ENCODE measurements around the gene NUP210L. TPM values are rescaled to one million over a fixed set of nuclear protein-coding genes. Genes with fewer than 3 reads are reported as not detected.

Gene NUP210L
- total and polyA plus RNA-seq, 2 of the 13 experiments (the other 11 are each of a cell fraction or from before 2014, with no cell fraction given) = not detected

GRCh38 chr1:154171880-154172279 lies 17.0 kb upstream of the NUP210L start:
- Histone ChIP-seq H3K9ac (ENCODE audit: insufficient read depth, low read depth, low read length) (no peak overlapping the region), H2AFZ (ENCODE audit: low read length) (no peak overlapping the region), H3K4me1 (ENCODE audit: insufficient read depth, low read length) (no peaks in the 10 kb centered on the region), H3K27ac (ENCODE audit: extremely low read length, insufficient read depth, low read length) (no peak overlapping the region), H3K36me3 (replicated peaks in 1 of 2; ENCODE audit: control insufficient read depth in 1 of 2, insufficient read depth in 2 of 2, low read length in 2 of 2) (peaks cover 35 to 79% of the 10 kb centered on the region in 2 experiments), H3K27me3 (ENCODE audit: control insufficient read depth in 1 of 2, insufficient read depth in 2 of 2, low read length in 2 of 2) (no peaks in the 10 kb centered on the region), H3K9me3 (ENCODE audit: low read length) (no peaks in the 10 kb centered on the region), H3K4me3 (replicated peaks in 1 of 3; ENCODE audit: insufficient read depth in 1 of 3, low read depth in 2 of 3, low read length in 3 of 3) (no peak overlapping the region), H3K4me2 (ENCODE audit: low read depth, low read length) (no peak overlapping the region), H3K79me2 (ENCODE audit: insufficient read depth, low read length) (peaks cover 21% of the 10 kb centered on the region), H4K20me1 (ENCODE audit: insufficient read depth, low read length) (no peaks in the 10 kb centered on the region; the same call in 1 of the 2 replicates)
- POLR2A ChIA-PET = no interaction called here
- no peak for TF ChIP-seq RERE (CRISPR knock-in tag; IDR thresholded peaks at IDR 0.05; ENCODE audit: low read depth)
- no peak for TF ChIP-seq TARDBP (CRISPR knock-in tag; IDR thresholded peaks at IDR 0.05)
- intact Hi-C loops (cut with micrococcal nuclease; ENCODE audit: unreplicated experiment) = no loop called here
- CTCF ChIA-PET (ENCODE audit: low intra/inter-chr PET ratio, low total read pairs) = no interaction called here
- no peak for DNase-seq (ENCODE audit: low spot score)
- WGBS (ENCODE audit: low lambda C conversion rate) = 99% methylated on average over 5 of the region's 5 CpGs
- in situ Hi-C loops (cut with HindIII; ENCODE audit: extremely low pct_ligation_motif_present, low pct_unique_long_range_greater_than_20kb) = no loop called here
- no peak for FAIRE-seq
- ATAC-seq = no peak
- BruUV-seq (replicated peaks) = no TSS peak

GRCh38 chr1:154171223-154171583 lies 16.3 kb upstream of the NUP210L start:
- ATAC-seq (no peak), FAIRE-seq (no peak), DNase-seq (ENCODE audit: low spot score) (no peak)
- H3K4me1 ChIP-seq (ENCODE audit: insufficient read depth, low read length) = no peaks in the 10 kb centered on the region
- H3K4me3 ChIP-seq (replicated peaks in 1 of 3; ENCODE audit: insufficient read depth in 1 of 3, low read depth in 2 of 3, low read length in 3 of 3) = no peak overlapping the region
- no peaks in the 10 kb centered on the region for H3K27me3 ChIP-seq (ENCODE audit: control insufficient read depth in 1 of 2, insufficient read depth in 2 of 2, low read length in 2 of 2)
- POLR2A ChIA-PET = no interaction called here
- in situ Hi-C loops (cut with HindIII; ENCODE audit: extremely low pct_ligation_motif_present, low pct_unique_long_range_greater_than_20kb) (no loop called here), intact Hi-C loops (cut with micrococcal nuclease; ENCODE audit: unreplicated experiment) (no loop called here)
- no peak overlapping the region for H3K27ac ChIP-seq (ENCODE audit: extremely low read length, insufficient read depth, low read length)
- peaks cover 35 to 81% of the 10 kb centered on the region in 2 experiments for H3K36me3 ChIP-seq (replicated peaks in 1 of 2; ENCODE audit: control insufficient read depth in 1 of 2, insufficient read depth in 2 of 2, low read length in 2 of 2)
- WGBS (ENCODE audit: low lambda C conversion rate) = 98% methylated on average over 4 of the region's 4 CpGs
- TF ChIP-seq HNF1A (IDR thresholded peaks at IDR 0.05; ENCODE audit: low read depth) = no peak
- no peak for TF ChIP-seq HNF1A (CRISPR knock-in tag; IDR thresholded peaks at IDR 0.05; ENCODE audit: borderline replicate concordance)
- no peak for TF ChIP-seq FOSL2 (CRISPR knock-in tag; IDR thresholded peaks at IDR 0.05)
- no peak for TF ChIP-seq SETDB1 (CRISPR knock-in tag; IDR thresholded peaks at IDR 0.05; ENCODE audit: borderline replicate concordance)
- TF ChIP-seq ZNF703 (CRISPR knock-in tag; IDR thresholded peaks at IDR 0.05; ENCODE audit: borderline replicate concordance) = no peak
- no peak overlapping the region for H3K9ac ChIP-seq (ENCODE audit: insufficient read depth, low read depth, low read length)
- CTCF ChIA-PET (ENCODE audit: low intra/inter-chr PET ratio, low total read pairs) = no interaction called here
- peaks cover 15% of the 10 kb centered on the region for H3K79me2 ChIP-seq (ENCODE audit: insufficient read depth, low read length)
- no peaks in the 10 kb centered on the region; the same call in 1 of the 2 replicates for H4K20me1 ChIP-seq (ENCODE audit: insufficient read depth, low read length)
- no peaks in the 10 kb centered on the region for H3K9me3 ChIP-seq (ENCODE audit: low read length)
- H3K4me2 ChIP-seq (ENCODE audit: low read depth, low read length) = no peak overlapping the region
- TSS peak; percentile 21 for BruUV-seq (replicated peaks)
- no peak overlapping the region for H2AFZ ChIP-seq (ENCODE audit: low read length)

All from HepG2 (cell line).